GM18498 (cell line): Measurements from ENCODE around the gene SSTR5.

Source experiments
- ATAC-seq: cut with Tn5 transposase; IDR thresholded peaks from one replicate; pipeline ENCODE4 v1.9.1; 2021; ENCODE audit warnings: mild to moderate bottlenecking, moderate library complexity; ENCODE audit not compliant: unreplicated experiment

Gene SSTR5

DNA sequence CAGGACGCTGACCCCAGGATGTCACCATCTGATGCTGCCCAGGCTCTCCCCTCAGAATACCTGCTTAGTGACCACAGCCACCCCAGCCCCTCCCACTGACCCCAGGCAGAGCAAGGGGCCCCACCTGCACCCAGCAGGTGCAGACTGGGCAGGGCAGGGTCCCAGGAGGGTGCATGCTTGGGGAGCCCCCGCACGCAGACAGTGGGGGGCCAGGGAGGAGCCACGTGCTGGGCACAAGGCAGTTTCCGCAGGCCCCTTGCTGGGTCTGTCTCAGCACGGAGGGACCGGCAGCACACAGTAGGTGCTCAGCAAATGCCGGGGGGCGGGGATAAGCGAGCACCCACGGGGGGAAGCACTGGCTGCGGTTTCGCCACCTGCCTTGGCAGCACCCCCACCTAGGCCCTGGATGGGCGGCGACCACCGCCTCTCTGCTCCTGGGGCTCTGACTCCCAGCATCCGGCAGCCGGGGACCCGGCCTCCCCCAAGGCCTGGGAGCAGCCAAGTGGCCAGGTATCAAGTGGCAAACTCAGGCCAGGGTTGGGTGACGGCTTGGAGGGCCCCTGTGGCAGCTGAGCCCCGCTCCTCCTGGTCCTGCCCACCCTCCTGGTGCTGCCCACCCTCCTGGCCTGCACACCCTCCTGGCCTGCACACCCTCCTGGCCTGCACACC is 18.7 kb upstream of the SSTR5 start:
- no peak for ATAC-seq

DNA sequence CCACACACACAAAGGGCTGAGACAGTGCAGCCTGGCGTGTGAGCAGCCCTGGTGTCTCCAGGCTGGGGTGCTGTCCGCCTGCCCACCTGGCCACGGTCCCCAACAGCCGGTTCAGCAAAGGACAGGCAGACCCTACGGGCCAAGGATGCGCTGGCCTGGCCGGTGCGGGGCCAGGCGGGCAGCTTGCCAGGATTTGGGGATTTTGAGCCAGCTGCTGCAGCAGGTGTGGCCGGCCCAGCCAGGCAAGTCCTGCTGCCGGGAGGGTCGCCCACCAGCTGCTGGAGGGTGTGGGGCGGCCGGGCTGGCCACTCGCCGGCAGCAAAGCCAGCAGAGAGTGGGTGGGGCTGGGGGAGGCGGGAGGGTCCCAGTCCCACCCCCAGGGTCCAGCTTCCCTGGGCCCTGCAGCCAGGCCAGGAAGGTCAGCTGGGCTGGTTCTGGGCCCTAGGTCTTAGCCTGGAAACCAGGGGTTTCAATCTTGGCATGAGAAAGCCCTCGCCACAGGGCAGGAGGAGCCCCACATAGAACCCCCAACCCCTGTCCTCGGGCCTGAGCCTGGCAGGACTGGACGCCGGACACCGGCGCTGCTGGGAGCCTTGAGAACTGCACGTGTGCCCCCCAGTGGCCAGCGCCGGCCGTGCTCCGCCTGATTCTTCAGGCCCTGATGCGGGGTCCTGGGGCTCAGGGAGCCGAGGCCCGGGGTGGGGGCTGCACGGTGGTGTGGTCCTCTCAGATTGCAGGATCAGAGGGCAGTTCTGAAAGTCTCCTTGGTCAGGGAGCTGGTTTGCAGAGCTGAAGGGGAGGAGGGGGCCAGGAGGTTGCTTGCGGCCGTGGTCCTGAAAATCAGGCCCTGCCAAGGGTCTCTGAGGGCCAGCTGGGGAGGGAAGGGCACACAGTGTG is 17.6 kb upstream of the SSTR5 start:
- ATAC-seq = no peak

DNA sequence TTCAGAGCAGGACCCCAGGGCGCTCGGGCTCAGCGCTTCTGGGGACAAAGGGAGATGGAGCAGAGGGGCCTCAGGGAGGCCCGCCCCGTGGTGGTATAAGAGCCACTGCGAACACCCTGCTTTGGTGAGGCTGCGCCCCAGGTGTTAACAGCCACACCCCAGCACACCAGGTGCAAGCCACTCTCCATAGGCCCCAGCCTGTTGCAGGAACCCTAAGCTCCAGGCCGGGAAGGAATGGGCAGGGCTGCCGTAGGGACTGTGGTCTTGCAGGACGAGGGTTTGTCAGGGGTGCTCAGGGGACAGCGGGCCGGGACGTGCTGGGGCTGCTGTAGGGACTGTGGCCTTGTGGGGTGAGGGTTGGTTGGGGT is 17.0 kb upstream of the SSTR5 start:
- no peak for ATAC-seq

DNA sequence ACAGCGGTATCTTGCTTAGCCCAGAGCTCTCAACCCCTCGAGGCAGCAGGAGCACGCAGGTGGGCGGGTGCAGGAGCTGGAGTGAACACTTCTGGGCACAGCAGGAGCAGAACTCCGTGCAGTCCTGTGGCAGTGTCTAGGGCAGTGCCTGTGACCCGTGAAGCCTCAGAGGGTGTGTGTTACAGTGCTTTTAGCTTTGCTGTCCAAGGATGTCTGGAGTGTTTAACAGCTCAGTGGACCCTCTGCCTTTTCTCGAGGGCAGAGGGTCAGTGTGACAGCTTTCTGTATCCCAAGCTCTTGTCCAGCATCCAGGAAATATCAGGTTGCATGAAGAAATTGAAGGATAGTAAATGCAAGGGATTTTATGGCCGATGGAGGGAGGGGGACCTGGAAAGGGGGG is 16.4 kb upstream of the SSTR5 start:
- no peak for ATAC-seq

DNA sequence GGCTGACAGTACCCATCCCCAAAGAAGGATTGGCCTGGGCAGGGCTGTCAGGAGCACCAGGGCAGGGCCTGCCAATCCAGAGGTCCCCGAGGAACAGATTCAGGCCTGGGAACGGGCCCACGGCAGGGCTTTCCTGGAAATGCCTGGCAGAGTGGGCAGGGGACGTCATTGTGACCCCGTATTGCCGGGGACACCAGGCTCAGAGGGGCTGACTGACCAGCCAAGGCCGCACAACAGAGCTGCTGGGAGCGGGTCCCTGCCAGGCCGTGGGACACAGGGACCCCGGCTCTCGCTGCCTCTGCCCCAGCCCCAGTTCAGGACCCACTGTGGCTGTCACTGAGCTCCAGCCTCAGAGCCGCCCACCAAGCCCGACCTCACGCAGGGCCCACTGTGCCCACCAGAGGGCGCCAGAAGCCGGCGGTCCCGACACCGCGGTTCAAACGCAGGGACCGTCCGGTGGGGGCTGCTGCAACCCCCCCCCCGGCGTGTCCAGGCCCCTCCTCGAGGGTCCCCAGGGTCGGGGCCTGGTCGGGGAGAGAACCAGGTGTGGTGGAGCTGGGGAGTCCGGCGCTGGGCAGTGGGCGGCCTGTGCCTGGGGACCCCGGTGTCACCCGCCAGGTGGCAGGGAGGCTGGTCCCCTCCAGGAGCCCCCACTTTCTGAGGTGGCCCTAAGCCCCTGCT is 15.2 kb upstream of the SSTR5 start:
- no peak for ATAC-seq

DNA sequence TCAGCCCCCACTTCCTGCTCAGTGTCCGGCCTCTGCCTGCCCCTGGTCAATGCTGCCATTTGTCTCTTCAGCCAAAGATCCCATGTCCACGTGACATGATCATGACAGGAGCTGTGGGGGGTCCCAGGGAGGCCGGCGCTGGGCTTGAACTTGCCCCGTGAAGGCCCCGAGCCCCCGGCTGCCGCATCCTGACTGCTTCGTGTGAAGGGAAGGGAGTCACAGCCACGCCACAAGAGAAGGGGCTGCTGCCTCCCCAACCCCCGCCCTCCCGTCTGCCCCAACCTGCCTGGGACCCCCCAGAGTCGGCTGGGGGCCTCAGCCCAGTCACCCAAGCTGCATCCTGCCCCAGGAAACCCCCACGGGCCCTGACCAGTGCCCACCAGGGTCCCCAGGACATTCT is 14.3 kb upstream of the SSTR5 start:
- no peak for ATAC-seq

DNA sequence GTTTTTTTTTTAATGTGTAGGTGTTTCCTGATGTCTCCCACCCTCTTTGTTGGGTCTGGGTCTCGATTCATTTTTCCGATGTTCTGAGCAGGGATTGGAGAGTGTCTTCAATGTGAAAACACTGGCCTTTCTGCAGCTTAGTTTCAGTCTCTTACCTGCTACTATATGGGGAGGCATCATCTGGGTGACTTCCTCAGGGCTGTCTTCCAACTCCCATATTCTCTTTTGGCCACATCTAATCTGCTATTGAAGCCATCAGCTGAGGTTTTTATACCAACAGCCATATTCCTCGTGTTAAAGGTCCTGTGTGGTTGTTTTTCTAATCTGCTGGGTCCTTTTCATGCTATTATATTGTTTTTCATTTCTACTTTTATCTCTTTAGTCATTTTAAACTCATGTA is 13.2 kb upstream of the SSTR5 start:
- no peak for ATAC-seq

DNA sequence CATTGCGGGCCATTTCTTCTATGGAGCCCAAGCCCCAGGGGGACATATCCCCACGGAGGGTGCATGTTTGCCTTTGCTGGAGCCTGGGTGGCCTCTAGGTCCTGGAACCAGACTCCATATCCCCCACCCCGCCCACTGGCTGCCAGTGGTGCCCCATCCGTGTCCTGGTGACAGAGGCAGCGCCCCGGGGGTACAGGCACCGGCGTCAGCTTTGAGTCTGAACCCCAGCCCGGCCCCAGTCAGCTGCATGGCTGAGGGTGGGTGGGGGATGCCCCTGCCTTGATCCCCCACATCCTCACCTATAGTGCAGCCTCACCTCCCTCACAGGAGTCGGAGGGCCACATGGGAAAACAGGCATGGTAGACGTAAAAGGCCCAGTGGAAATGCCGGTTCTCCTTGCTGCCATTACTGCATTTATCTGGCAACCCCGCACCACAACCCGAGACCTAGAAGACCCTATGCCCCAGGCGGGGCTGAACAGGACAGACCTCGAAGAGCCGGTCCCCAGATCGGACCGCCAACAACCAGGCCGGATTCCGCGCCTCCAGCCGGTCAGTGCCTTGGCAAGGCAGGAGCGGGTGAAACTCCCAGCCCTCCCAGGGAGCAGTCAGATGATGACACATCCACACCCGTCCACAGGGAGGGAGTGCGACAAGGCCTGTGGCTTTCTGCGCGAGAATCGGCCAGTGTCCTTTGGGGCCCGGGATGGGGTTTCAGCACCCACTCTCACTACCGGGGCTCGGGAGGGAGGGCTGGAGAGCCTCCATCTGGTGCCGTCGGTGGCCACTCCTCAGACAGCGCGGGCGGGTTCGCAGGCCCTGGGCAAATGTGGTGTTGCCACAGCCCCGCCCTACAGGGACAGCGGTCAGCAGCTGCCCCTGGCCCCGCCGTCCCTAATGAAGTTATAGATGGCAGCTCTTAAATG is 11.9 kb upstream of the SSTR5 start:
- ATAC-seq = no peak

DNA sequence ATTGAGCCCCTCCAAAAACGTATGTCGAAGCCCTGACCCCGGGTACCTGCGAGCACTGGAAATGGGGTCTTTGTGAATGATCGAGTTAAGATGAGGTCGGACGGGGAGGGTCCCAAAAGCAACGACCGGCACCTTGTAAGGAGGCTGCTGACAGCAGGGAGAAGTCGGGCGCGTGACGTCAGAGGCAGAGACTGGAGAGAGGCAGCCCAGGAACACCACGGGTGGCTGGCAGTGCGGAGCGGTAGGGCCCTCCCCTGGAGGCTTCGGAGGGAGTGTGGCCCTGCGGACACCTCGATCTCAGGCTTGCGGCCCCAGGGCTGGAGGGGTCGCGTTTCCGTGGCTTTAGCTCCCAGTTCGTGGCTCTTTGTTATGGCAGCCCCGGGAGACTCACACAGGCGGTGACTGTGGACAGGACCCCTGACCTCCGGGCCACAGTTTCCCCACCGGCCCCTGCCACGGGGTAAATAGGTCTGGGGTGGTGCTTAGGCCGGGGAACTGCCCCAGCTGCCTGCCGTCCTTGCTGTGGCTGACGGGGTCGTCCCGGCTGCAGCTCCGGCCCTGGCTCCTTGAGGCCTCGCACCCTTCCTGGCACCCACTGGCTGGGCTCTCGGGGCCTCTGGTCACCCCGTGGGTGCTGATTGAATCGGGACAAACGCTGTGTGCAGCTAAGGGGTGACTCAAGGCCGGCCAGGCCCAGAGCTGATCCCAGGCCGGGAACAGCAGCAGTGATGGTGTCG is 10.6 kb upstream of the SSTR5 start:
- no peak for ATAC-seq

DNA sequence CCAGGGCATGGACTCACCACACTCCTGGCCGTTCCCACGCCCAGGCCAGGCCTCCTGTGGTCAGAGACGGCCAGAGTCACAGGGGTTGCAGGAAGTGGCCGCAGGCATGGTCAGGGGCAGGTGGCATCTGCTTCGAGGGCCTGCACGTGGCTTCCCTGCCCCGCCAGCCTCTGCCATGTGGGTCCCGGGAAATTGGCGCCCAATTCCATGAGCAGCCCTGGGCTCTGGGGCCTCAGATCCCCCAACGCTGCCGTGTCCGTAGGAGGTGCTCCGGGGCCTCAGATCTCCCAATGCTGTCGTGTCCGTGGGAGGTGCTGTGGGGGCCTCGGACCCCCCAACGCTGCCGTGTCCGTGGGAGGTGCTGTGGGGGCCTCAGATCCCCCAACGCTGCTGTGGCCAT is 9.7 kb upstream of the SSTR5 start:
- ATAC-seq = no peak

DNA sequence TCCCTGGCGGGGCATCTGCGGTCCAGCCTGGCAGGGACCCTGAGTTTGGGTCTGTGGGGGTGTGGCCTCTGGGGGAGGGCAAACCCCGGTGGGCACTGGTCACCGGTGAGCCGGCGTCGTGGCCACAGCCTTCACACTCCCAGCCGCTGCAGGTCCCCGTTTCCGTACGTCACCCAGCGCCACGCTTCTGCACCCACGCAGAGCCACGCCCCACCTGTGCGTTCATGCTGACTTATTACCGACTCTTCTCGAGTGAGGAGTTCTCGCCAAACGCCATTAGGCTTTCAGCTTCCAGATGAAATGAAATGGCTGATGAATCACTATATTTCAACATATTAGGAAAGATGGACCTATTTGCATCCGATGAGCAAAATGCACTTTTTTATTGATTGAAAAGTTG is 8.8 kb upstream of the SSTR5 start:
- ATAC-seq = no peak

DNA sequence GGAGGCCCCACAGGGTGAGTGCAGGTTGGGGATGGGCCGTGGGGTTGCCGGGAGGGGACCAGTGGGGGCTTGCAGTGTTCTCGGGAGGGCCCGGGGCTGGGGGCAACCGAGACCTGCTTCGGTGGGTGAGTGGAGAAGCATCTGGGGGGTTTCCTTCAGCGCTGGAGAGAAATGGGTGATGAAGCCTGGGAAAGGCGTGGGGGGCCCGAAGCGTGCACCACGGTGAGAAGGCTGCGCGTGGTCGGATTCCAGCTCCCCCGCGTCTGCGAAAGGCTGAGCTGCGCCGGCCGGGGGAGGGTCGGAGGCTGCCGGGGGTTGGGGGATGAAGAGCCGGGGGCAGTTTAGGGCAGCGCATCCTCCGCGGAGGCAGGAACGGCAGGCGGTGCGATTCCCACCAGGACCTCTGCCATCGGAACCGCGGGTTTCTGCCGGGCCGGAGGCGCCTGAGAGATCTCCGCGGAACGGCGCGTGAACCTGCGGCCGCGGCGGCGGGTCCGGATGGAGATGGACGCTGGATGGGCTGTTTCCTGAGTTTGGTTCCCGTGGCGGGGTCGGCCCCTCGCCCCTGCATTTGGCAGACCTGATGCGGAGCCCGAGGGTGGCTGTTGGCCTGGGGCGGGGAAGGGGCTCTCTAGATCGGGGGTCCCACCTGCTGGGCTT is 6.9 kb upstream of the SSTR5 start:
- no peak for ATAC-seq

DNA sequence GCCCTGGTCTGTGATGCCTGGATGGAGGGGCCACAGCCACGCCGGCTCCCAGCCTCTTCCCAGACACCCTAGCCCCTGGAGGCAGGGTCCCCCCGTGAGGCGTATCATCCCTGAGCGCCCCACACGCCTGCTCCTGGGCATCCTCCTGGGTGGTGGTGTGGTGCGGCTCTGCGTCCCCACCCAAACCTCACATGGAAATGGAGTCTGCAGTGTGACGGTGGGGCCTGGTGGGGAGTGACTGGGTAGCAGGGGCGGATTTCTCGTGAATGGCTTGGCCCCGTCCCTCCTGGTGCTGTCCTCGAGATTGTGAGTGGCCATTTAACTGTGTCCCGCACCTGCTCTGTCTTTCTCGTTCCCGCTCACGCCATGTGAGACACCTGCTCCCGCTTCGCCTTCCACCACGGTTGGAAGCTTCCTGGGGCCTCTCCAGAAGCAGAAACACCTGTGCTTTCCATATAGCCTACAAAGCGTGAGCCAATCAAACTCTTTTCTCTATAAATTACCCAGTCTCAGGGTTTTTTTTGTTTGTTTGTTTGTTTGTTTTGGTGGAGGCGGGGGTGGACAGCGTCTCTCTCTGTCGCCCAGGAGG is 5.9 kb upstream of the SSTR5 start:
- no peak for ATAC-seq

DNA sequence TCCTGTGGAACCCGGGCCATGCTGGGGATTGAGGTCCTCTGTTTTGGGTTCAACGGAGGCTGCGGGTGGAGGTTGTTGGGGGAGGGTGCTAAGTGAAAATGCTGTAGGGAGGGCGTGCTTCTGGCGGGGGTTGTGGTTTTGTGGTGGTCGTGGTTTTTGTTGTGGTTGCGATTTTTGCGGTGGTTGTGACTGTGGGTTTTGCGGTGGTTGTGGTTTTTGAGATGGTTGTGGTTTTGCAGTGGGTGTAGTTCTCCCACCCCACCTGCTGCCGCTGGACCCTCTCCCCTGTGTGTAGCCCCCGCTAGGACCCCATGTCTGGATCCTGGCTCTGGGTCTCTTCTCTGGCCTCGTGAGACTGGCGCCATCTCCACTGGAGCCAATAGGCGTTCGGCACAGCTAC is 4.9 kb upstream of the SSTR5 start:
- ATAC-seq = no peak

DNA sequence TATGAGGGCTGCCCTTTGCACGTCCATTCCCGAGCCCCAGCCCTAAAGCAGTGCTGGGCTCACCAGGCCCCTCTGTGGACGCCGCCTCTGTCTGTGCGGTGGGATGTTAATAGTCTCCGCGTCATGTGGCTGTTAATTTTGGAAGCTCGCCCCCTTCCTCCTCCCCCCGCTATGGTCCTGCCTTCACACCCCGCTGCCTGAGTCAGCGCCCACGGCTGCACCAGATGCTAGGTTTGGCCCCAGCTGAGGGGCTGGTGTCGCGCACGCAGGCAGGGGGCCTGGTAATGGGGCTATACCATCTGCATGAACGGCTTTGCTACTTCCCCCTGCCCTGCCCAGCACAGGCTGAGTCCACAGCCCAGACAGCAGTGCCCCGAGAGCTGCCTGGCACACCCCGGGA is 4.1 kb upstream of the SSTR5 start:
- ATAC-seq = no peak

DNA sequence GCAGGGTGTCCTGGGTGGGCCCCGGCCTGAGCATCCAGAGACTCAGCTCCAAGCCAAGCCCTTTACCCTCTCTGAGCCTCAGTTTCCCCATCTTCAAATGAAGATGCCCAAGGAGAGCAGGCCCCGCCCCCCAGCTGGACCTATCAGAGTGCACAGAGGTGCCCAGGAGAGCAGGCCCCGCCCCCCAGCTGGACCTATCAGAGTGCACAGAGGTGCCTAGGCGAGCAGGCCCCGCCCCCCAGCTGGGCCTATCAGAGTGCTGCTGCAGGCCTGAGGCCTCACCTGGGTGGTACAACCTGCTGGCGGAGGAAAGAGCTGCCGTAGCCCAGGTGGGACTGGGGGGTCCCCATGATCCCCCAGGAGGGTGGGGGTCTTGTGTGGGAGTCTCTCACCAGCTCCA is 3.4 kb upstream of the SSTR5 start:
- ATAC-seq = no peak

DNA sequence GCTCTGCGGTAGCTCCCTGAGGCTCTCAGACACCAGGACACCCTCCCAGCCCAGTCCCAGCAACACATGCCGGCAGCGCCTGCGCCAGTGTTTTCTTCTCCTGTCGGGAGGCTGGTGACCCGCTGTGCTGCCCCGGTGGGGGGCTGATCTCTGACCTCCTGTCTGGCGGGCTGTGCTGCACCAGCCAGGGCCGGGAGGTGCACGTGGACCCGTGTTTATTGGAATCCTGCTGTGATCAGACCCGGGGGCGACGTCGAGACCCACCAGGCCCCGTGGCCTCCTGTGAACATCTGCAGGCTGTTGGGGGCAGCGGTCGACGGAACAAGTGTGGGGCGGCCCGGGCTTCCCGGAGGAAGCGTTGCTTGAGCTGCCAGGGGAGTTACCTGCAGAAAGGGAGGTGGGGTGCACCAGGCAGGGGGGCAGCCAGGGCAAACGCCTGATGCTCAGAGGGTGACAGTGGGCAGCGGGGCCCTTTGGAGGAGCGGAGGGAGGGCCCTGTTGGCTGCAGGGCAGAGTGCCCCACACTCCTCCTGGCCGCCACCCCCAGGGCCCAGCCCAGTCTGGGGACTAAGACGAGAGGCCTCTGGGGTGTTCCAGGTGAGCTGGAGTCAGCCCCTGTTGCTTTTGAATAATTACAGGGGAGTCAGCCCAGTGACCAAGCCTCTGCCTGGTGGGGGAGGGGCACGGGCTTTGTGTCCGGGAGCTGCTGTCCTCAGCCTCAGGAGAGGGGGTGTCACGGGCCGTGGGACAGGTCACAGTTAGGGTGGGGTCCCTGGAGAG is 2.3 kb upstream of the SSTR5 start:
- no peak for ATAC-seq

DNA sequence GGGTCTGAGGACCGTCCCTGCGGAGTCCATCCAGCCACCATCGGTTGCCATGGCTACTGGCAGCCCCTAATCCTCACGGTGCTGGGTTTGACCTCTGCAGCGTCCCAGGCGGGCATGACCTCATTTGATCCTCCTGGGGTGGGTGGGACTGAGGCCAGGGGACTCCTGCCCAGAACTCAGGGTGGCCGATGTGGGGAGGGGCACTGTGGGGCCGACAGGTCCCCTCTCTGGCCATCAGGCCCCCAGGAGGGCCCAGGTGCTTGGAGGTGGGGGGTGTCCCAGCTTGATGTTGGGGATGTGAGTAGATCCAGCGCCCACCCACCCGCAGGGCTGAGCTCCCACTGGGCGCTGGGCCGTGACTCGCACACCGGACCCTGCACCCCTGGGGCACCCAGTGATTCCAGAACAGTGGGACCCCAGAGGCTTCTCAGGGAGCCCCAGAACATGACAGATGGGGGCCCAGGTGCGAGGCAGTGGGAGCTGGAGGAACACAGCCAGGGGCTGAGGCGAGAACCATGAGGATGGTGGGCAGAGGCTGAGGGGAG is 1.6 kb upstream of the SSTR5 start:
- no peak for ATAC-seq
